Right lobe of liver (tissue), 6 donors: Measurements from ENCODE around the gene CPPED1. TPM values are rescaled to one million over a fixed set of nuclear protein-coding genes. Genes with fewer than 3 reads are reported as not detected.

Source experiments
- ATAC-seq, 4 donors: fragments of 200-7000 bp; cut with Tn5 transposase; one replicate each; pipeline ENCODE4 v1.9.1; 2020; ENCODE audit warnings: mild to moderate bottlenecking in 4 of 4, moderate library complexity in 4 of 4
- DNase-seq, 3 donors: peaks; one replicate each; pipeline ENCODE4 v3.0.0-alpha.2; 2020
- H3K27ac ChIP-seq, 3 donors: fragments of 200-600 bp; one replicate each; pipeline ENCODE4 v1.8.0; 2022
- H3K27me3 ChIP-seq, 2 donors: fragments of 200-600 bp; one replicate each; pipeline ENCODE4 v1.8.0; 2022
- H3K36me3 ChIP-seq, 4 donors: fragments of 200-600 bp; sonication (generic) in 1 of 4; one replicate each; pipeline versions ENCODE4 v1.5.1 to v1.8.0; 2017 to 2022; ENCODE audit warnings: control low read depth in 1 of 4
- H3K4me1 ChIP-seq, 4 donors: fragments of 200-600 bp; sonication (generic) in 1 of 4; one replicate each; pipeline versions ENCODE4 v1.5.1 to v1.8.0; 2017 to 2022; ENCODE audit warnings: control low read depth in 1 of 4
- H3K4me3 ChIP-seq, 3 donors: fragments of 200-600 bp; one replicate each; pipeline ENCODE4 v1.8.0; 2022
- H3K9me3 ChIP-seq, 4 donors: fragments of 200-600 bp; sonication (generic) in 1 of 4; one replicate each; pipeline versions ENCODE4 v1.5.1 to v1.8.0; 2017 to 2022; ENCODE audit warnings: control low read depth in 1 of 4
- CTCF ChIP-seq, 4 donors: fragments of 200-600 bp in 3 of 4; fragments of 450-650 bp in 1 of 4; IDR thresholded peaks; one replicate each; pipeline versions ENCODE4 v1.5.1 to v1.8.0; 2016 to 2022; ENCODE audit warnings: antibody characterized with exemption in 4 of 4, mild to moderate bottlenecking in 2 of 4
- POLR2A ChIP-seq: fragments of 450-650 bp; IDR thresholded peaks from one replicate; pipeline ENCODE4 v1.6.1; 2017; ENCODE audit warnings: antibody characterized with exemption, mild to moderate bottlenecking
- WGBS: methylation state at CpG from one replicate; pipeline ENCODE4 v1.1.6; 2018; ENCODE audit warnings: low coverage, low lambda C conversion rate; ENCODE audit not compliant: insufficient coverage; ENCODE audit errors: missing lambda C conversion rate; 5-methylcytosine and 5-hydroxymethylcytosine counted together
- intact Hi-C, 2 donors: fragments of 100-400 bp; cut with DNase I; formaldehyde crosslinking; loops; one replicate each; pipeline versions ENCODE4 v1.11.2 to v1.14.1; 2022
- total RNA-seq, 6 experiments: library from RNA; depleted of rRNA in 2 of 6; stranded (reverse); fragments of >200 nt in 2 of 6; fragmentation: NEBNext Ultra II Directional in 3 of 6; extraction: Animal tissue kit (Norgen Biotek cat#: 25700) in 3 of 6; gene quantifications; one replicate each; pipeline versions ENCODE4 v1.1.0 to v1.2.4, GENCODE V29; 2016 to 2023
- donor health status: DM: no; HTN: yes; CAD: no.
- donor health status: DM: no; HTN: no; CAD: no.
- donor health status: DM: no; HTN: no; CAD: no.
- donor health status: DM: no; HTN: yes; CAD: no.
- donor health status: DM: no; HTN: yes; CAD: no.

CPPED1 gene
- total RNA-seq, 6 experiments from 2014 or later = 24.0 to 41.6 (median 31.0) TPM

- DNase-seq (no peak), ATAC-seq (no peak)
- 78% methylated on average over 6 of the region's 6 CpGs for WGBS
- H3K4me1 ChIP-seq = no peaks in the 10 kb centered on the region
- H3K36me3 ChIP-seq = peaks cover 0 to 17% (median 0%) of the 10 kb centered on the region in 4 donors
- no peak overlapping the region for H3K27ac ChIP-seq
- intact Hi-C loops = no loop called here
- no peak overlapping the region for H3K4me3 ChIP-seq
- TF ChIP-seq POLR2A (no peak), CTCF (IDR thresholded peaks at IDR 0.05) (no peak)
- H3K27me3 ChIP-seq = no peaks in the 10 kb centered on the region
- no peaks in the 10 kb centered on the region for H3K9me3 ChIP-seq
Measured at GRCh38 chr16:12740986-12741610, 62.6 kb downstream of the CPPED1 start.

- Histone ChIP-seq H3K36me3 (peaks cover 0 to 17% (median 0%) of the 10 kb centered on the region in 4 donors), H3K9me3 (no peaks in the 10 kb centered on the region), H3K27me3 (no peaks in the 10 kb centered on the region), H3K27ac (no peak overlapping the region), H3K4me1 (no peaks in the 10 kb centered on the region), H3K4me3 (no peak overlapping the region)
- DNase-seq = no peak
- TF ChIP-seq CTCF (IDR thresholded peaks at IDR 0.05) (no peak), POLR2A (no peak)
- 100% methylated on average over 1 of the region's 3 CpGs for WGBS
- ATAC-seq = no peak
- intact Hi-C loops = no loop called here
Measured at GRCh38 chr16:12739738-12740137, 63.9 kb downstream of the CPPED1 start.

- H3K27me3 ChIP-seq = no peaks in the 10 kb centered on the region
- intact Hi-C loops = no loop called here
- WGBS = 87% methylated on average over 5 of the region's 6 CpGs
- H3K9me3 ChIP-seq = peaks cover 0 to 10% (median 0%) of the 10 kb centered on the region in 4 donors
- H3K4me3 ChIP-seq = no peak overlapping the region
- H3K27ac ChIP-seq = no peak overlapping the region
- TF ChIP-seq POLR2A (no peak), CTCF (IDR thresholded peaks at IDR 0.05) (no peak)
- ATAC-seq = no peak
- H3K36me3 ChIP-seq = peaks cover 0 to 17% (median 0%) of the 10 kb centered on the region in 4 donors
- DNase-seq = no peak
- H3K4me1 ChIP-seq = no peaks in the 10 kb centered on the region
Measured at GRCh38 chr16:12737563-12737962, 66.1 kb downstream of the CPPED1 start.

GRCh38 chr16:12735805-12736204, 67.9 kb downstream of the CPPED1 start:
- Histone ChIP-seq H3K27me3 (no peaks in the 10 kb centered on the region), H3K4me1 (no peaks in the 10 kb centered on the region), H3K27ac (no peak overlapping the region), H3K9me3 (peaks cover 0 to 10% (median 0%) of the 10 kb centered on the region in 4 donors), H3K36me3 (peaks cover 0 to 17% (median 0%) of the 10 kb centered on the region in 4 donors), H3K4me3 (no peak overlapping the region)
- intact Hi-C loops = no loop called here
- DNase-seq (no peak), ATAC-seq (no peak)
- TF ChIP-seq CTCF (IDR thresholded peaks at IDR 0.05) = no peak
- TF ChIP-seq POLR2A = no peak
- 50% methylated on average over 1 of the region's 2 CpGs for WGBS

DNA sequence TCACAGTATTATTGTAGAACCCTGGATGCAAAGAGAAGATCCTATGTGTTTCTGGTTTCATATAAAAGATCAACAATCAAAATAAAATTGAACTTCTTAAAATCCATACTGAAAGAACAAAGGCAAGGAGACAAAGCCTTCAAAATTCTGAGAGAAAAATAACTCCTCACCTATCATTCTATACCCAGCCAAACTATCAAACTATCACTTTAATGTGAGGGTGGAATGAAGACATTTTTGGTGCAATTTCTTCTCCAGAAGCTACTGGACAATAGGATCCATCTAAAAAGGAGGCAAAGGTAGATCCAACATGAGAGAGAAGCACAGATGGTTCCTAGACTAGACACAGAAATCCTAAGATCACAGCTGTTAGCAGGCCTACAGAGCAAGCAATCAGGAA, 71.1 kb downstream of the CPPED1 start:
- Histone ChIP-seq H3K4me3 (no peak overlapping the region), H3K4me1 (peaks cover 0 to 6% (median 0%) of the 10 kb centered on the region in 4 donors), H3K36me3 (peaks cover 0 to 2% (median 0%) of the 10 kb centered on the region in 4 donors), H3K27me3 (no peaks in the 10 kb centered on the region), H3K9me3 (peaks cover 0 to 10% (median 0%) of the 10 kb centered on the region in 4 donors), H3K27ac (no peak overlapping the region)
- ATAC-seq (no peak), DNase-seq (no peak)
- TF ChIP-seq CTCF (IDR thresholded peaks at IDR 0.05) = no peak
- TF ChIP-seq POLR2A = no peak
- intact Hi-C loops = no loop called here
